Measurements from ENCODE around the gene NCOA5. TPM values are rescaled to one million over a fixed set of nuclear protein-coding genes. Genes with fewer than 3 reads are reported as not detected.

The NCOA5 gene
- total and polyA plus RNA-seq, 2 donors from 2014 or later: 15.4 to 28.3 TPM

GRCh38 chr20:46054606-46055005 lies 35.2 kb downstream of the NCOA5 start:
- Histone ChIP-seq H3K4me3 (ENCODE audit: low read length in 3 of 3) (no peak overlapping the region), H3K27me3 (ENCODE audit: control insufficient read depth, insufficient read depth, low read length) (peaks cover 3% of the 10 kb centered on the region), H3K4me1 (ENCODE audit: control insufficient read depth in 2 of 3, insufficient read depth in 2 of 3, low read depth in 1 of 3, low read length in 3 of 3) (peaks cover 0 to 5% (median 0%) of the 10 kb centered on the region in 3 donors), H3K9me3 (ENCODE audit: control insufficient read depth in 2 of 3, insufficient read depth in 1 of 3, low read length in 3 of 3) (no peaks in the 10 kb centered on the region), H3K27ac (ENCODE audit: low read depth in 2 of 2, low read length in 2 of 2) (no peak overlapping the region), H3K36me3 (ENCODE audit: control insufficient read depth in 2 of 3, insufficient read depth in 3 of 3, low read length in 3 of 3) (no peaks in the 10 kb centered on the region), H3K9ac (ENCODE audit: low read length in 3 of 3) (no peak overlapping the region)
- intact Hi-C loops (cut with DNase I): no loop called here
- no peak for TF ChIP-seq CTCF (IDR thresholded peaks at IDR 0.05; ENCODE audit: borderline replicate concordance, extremely low read depth, insufficient read depth)
- DNase-seq (no peak), FAIRE-seq (no peak)

- DNase-seq: no peak
- Histone ChIP-seq H3K36me3 (ENCODE audit: control insufficient read depth in 2 of 3, insufficient read depth in 3 of 3, low read length in 3 of 3) (no peaks in the 10 kb centered on the region), H3K27ac (ENCODE audit: low read depth in 2 of 2, low read length in 2 of 2) (no peak overlapping the region), H3K27me3 (ENCODE audit: control insufficient read depth, insufficient read depth, low read length) (peaks cover 3% of the 10 kb centered on the region), H3K9me3 (ENCODE audit: control insufficient read depth in 2 of 3, insufficient read depth in 1 of 3, low read length in 3 of 3) (no peaks in the 10 kb centered on the region), H3K4me3 (ENCODE audit: low read length in 3 of 3) (no peak overlapping the region), H3K4me1 (ENCODE audit: control insufficient read depth in 2 of 3, insufficient read depth in 2 of 3, low read depth in 1 of 3, low read length in 3 of 3) (peaks cover 0 to 5% (median 0%) of the 10 kb centered on the region in 3 donors), H3K9ac (ENCODE audit: low read length in 3 of 3) (no peak overlapping the region)
- intact Hi-C loops (cut with DNase I): no loop called here
- no peak for TF ChIP-seq CTCF (IDR thresholded peaks at IDR 0.05; ENCODE audit: borderline replicate concordance, extremely low read depth, insufficient read depth)
- FAIRE-seq: no peak
Measured at GRCh38 chr20:46053416-46053815, 36.3 kb downstream of the NCOA5 start.

GRCh38 chr20:46051556-46052308 lies 38.0 kb downstream of the NCOA5 start:
- no peak for TF ChIP-seq CTCF (IDR thresholded peaks at IDR 0.05; ENCODE audit: borderline replicate concordance, extremely low read depth, insufficient read depth)

More at GRCh38 chr20:46051556-46052308, 38.0 kb downstream of the NCOA5 start:
- Histone ChIP-seq H3K9me3 (ENCODE audit: control insufficient read depth in 2 of 3, insufficient read depth in 1 of 3, low read length in 3 of 3) (no peaks in the 10 kb centered on the region), H3K27me3 (ENCODE audit: control insufficient read depth, insufficient read depth, low read length) (no peaks in the 10 kb centered on the region), H3K27ac (ENCODE audit: low read depth in 2 of 2, low read length in 2 of 2) (no peak overlapping the region), H3K9ac (ENCODE audit: low read length in 3 of 3) (no peak overlapping the region), H3K36me3 (ENCODE audit: control insufficient read depth in 2 of 3, insufficient read depth in 3 of 3, low read length in 3 of 3) (no peaks in the 10 kb centered on the region), H3K4me3 (ENCODE audit: low read length in 3 of 3) (no peak overlapping the region), H3K4me1 (ENCODE audit: control insufficient read depth in 2 of 3, insufficient read depth in 2 of 3, low read depth in 1 of 3, low read length in 3 of 3) (no peaks in the 10 kb centered on the region)
- intact Hi-C loops (cut with DNase I): no loop called here
- FAIRE-seq (no peak), DNase-seq (no peak)

Measured in kidney (tissue), 14 donors.